SU-DHL-6 (cell line): ENCODE results near the gene RPL32.
A peak's percentile ranks its signal among the peaks of the same experiment; 100 is the strongest.

ENCODE experiments used
- H2AFZ ChIP-seq: fragments of 200-600 bp; sonication (generic); 2 replicates; pipeline ENCODE4 v1.6.1; 2014; ENCODE audit warnings: low read depth, mild to moderate bottlenecking, moderate library complexity, mixed read lengths, antibody characterized with exemption, low read length; ENCODE audit not compliant: severe bottlenecking
- H3F3A ChIP-seq: fragments of 200-600 bp; shearing (Covaris generic); 2 replicates; pipeline ENCODE4 v1.6.0; 2016; ENCODE audit warnings: antibody characterized with exemption, mild to moderate bottlenecking; ENCODE audit not compliant: insufficient read depth
- H3K27ac ChIP-seq: fragments of 200-600 bp; sonication (generic); 2 replicates; pipeline ENCODE4 v1.5.1; 2016; ENCODE audit warnings: low read depth, mild to moderate bottlenecking, low read length, moderate library complexity, mixed read lengths
- H3K27me3 ChIP-seq: fragments of 200-600 bp; sonication (generic), shearing (Covaris generic); 2 replicates; pipeline ENCODE4 v1.6.0; 2014; ENCODE audit warnings: mild to moderate bottlenecking, low read length
- H3K36me3 ChIP-seq: fragments of 200-600 bp; sonication (generic); 2 replicates; pipeline ENCODE4 v1.6.1; 2014; ENCODE audit warnings: mild to moderate bottlenecking, low read length, mixed read lengths
- H3K4me2 ChIP-seq: fragments of 300-600, 200-600 bp; shearing (Covaris generic), sonication (generic); 2 replicates; pipeline ENCODE4 v1.6.0; 2014; ENCODE audit warnings: low read length, low read depth, mild to moderate bottlenecking; ENCODE audit not compliant: poor library complexity, severe bottlenecking
- H3K4me3 ChIP-seq: fragments of 200-600 bp; sonication (generic); 2 replicates; pipeline ENCODE4 v1.5.1; 2014; ENCODE audit warnings: antibody characterized with exemption, low read length, mild to moderate bottlenecking, mixed read lengths; ENCODE audit not compliant: insufficient read depth, poor library complexity, severe bottlenecking
- H3K79me2 ChIP-seq: fragments of 200-600 bp; sonication (generic); 2 replicates; pipeline ENCODE4 v1.6.1; 2014; ENCODE audit warnings: mild to moderate bottlenecking, low read length, moderate library complexity; ENCODE audit not compliant: insufficient read depth
- H3K9ac ChIP-seq: fragments of 200-600 bp; sonication (generic); 2 replicates; pipeline ENCODE4 v1.7.0; 2014; ENCODE audit warnings: mild to moderate bottlenecking, low read length
- H3K9me2 ChIP-seq: fragments of 200-600 bp; sonication (generic); replicated peaks from 2 replicates; pipeline ENCODE4 v1.6.1; 2014; ENCODE audit warnings: low read length; ENCODE audit not compliant: insufficient read depth
- H3K9me3 ChIP-seq: fragments of 200-600 bp; sonication (generic); 2 replicates; pipeline ENCODE4 v1.6.1; 2014; ENCODE audit warnings: low read length, mixed read lengths; ENCODE audit not compliant: insufficient read depth
- H4K20me1 ChIP-seq: fragments of 200-600 bp; sonication (generic); 2 replicates; pipeline ENCODE4 v1.6.1; 2014; ENCODE audit warnings: low read depth, mild to moderate bottlenecking, antibody characterized with exemption, low read length, moderate library complexity, mixed read lengths
- CTCF ChIP-seq: fragments of 200-600 bp; sonication (generic); IDR thresholded peaks from one replicate; pipeline ENCODE4 v1.5.1; 2017; ENCODE audit warnings: antibody characterized with exemption, mild to moderate bottlenecking, low read length, moderate library complexity; ENCODE audit not compliant: insufficient read depth, poor library complexity, severe bottlenecking
- EZH2phosphoT487 ChIP-seq: fragments of 200-600 bp; sonication (generic), shearing (Covaris generic); conservative IDR thresholded peaks from 2 replicates; pipeline ENCODE4 v1.6.1; 2018; ENCODE audit warnings: mild to moderate bottlenecking, antibody characterized with exemption, low read length, moderate library complexity, mixed read lengths

The RPL32 gene

GRCh38 chr3:12810961-12811360 is 30.4 kb downstream of the RPL32 start:
- TF ChIP-seq EZH2phosphoT487 (no peak), CTCF (no peak)
- Histone ChIP-seq H3K9me2 (no peaks in the 10 kb centered on the region), H3K79me2 (no peaks in the 10 kb centered on the region), H2AFZ (peak overlapping the region; percentile 20), H4K20me1 (no peaks in the 10 kb centered on the region), H3K9me3 (no peaks in the 10 kb centered on the region), H3K9ac (0 out of 2 replicates have a peak overlapping the region, but pooled peaks have one; percentile 35), H3F3A (no peaks in the 10 kb centered on the region), H3K27ac (no peak overlapping the region), H3K4me3 (no peak overlapping the region), H3K4me2 (peak overlapping the region; percentile 49), H3K36me3 (no peaks in the 10 kb centered on the region), H3K27me3 (no peaks in the 10 kb centered on the region)

DNA sequence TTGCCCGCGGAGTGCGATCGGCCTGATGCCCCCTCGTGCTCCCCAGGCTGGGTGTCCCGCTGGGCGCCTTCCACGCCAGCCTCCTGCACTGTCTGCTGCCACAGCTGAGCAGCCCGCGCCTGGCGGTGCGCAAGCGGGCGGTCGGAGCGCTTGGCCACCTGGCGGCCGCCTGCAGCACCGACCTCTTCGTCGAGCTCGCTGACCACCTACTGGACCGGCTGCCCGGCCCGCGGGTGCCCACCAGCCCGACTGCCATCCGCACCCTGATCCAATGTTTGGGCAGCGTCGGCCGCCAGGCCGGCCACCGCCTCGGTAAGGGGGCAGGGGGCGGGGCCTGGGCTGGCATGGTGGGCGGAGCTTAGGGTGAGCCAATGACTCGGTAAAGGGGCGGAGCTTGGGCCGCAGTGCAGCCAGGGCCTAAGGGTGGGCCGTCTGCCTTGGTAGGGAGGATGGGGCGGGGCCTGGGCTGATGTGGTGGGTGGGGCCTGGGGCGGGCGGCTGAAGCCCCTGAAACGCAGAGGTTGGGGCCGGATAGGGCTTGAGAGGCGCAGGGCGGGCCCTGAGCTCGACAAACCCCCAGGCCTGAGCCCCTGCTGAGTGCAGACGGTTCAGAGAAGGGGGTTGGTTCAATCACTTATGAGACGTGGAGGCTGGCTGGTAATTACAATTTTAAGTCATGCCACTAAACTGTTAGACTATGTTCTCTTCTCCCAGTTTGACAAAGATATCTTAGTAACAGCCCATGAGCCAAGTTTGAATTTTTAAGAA is 31.2 kb downstream of the RPL32 start:
- peak overlapping the region; percentile 49 for H3K4me2 ChIP-seq
- no peaks in the 10 kb centered on the region for H3F3A ChIP-seq
- no peaks in the 10 kb centered on the region for H3K79me2 ChIP-seq
- no peaks in the 10 kb centered on the region for H3K36me3 ChIP-seq
- H3K4me3 ChIP-seq, result peak overlapping the region; percentile 64
- H3K9me3 ChIP-seq, result no peaks in the 10 kb centered on the region
- no peaks in the 10 kb centered on the region for H3K9me2 ChIP-seq
- H4K20me1 ChIP-seq, result no peaks in the 10 kb centered on the region
- no peak overlapping the region for H3K27ac ChIP-seq
- peak; percentile 85 for TF ChIP-seq CTCF
- TF ChIP-seq EZH2phosphoT487, result no peak
- H3K27me3 ChIP-seq, result no peaks in the 10 kb centered on the region
- peak overlapping the region; percentile 73 for H2AFZ ChIP-seq
- peak overlapping the region; percentile 35; the same call in 1 of the 2 replicates for H3K9ac ChIP-seq

- H3K79me2 ChIP-seq, result no peaks in the 10 kb centered on the region
- peak overlapping the region; percentile 35; the same call in 1 of the 2 replicates for H3K9ac ChIP-seq
- no peaks in the 10 kb centered on the region for H3K27me3 ChIP-seq
- TF ChIP-seq EZH2phosphoT487 (no peak), CTCF (no peak)
- H4K20me1 ChIP-seq, result no peaks in the 10 kb centered on the region
- H3F3A ChIP-seq, result no peaks in the 10 kb centered on the region
- peak overlapping the region; percentile 73 for H2AFZ ChIP-seq
- H3K27ac ChIP-seq, result no peak overlapping the region
- peak overlapping the region; percentile 49 for H3K4me2 ChIP-seq
- no peaks in the 10 kb centered on the region for H3K9me3 ChIP-seq
- no peaks in the 10 kb centered on the region for H3K36me3 ChIP-seq
- H3K4me3 ChIP-seq, result no peak overlapping the region
- no peaks in the 10 kb centered on the region for H3K9me2 ChIP-seq
These were observed 31.9 kb downstream of the RPL32 start for GRCh38 chr3:12809435-12809834.
